SK-N-SH (cell line): ENCODE results near the gene NPAS1.

Experiments used
- EP300 ChIP-seq, 2 experiments: IDR thresholded peaks; 2 replicates each; pipeline versions ENCODE4 v1.4.0 to v1.6.1; 2012; ENCODE audit warnings: borderline replicate concordance in 1 of 2, low read depth in 1 of 2, low read length in 1 of 2
- FOSL2 ChIP-seq: IDR thresholded peaks from 2 replicates; pipeline ENCODE4 v1.4.0; 2012; ENCODE audit warnings: low read depth, mild to moderate bottlenecking, moderate library complexity, borderline replicate concordance
- MXI1 ChIP-seq: IDR thresholded peaks from 2 replicates; pipeline ENCODE4 v1.6.1; 2012; ENCODE audit warnings: mild to moderate bottlenecking, low read depth, low read length, improper control_type of control experiment
- POLR2AphosphoS5 ChIP-seq: IDR thresholded peaks from 2 replicates; pipeline ENCODE4 v1.6.1; 2012; ENCODE audit warnings: low read depth, low read length
- TAF1 ChIP-seq: IDR thresholded peaks from 2 replicates; pipeline ENCODE4 v1.6.1; 2012; ENCODE audit warnings: low read depth, mild to moderate bottlenecking, low read length, moderate library complexity, borderline replicate concordance
- TF ChIP-seq, protein P1 (sequence below): fragments of 150-350 bp; IDR thresholded peaks from 2 replicates; pipeline ENCODE4 v1.6.1; 2017; ENCODE audit warnings: antibody characterized with exemption, low read length, low read depth, borderline replicate concordance
- TF ChIP-seq, protein P2 (sequence below): fragments of 200-600 bp; sonication (generic); IDR thresholded peaks from 2 replicates; pipeline ENCODE4 v1.6.1; 2017; ENCODE audit warnings: antibody characterized with exemption, mild to moderate bottlenecking, moderate library complexity

DNA sequence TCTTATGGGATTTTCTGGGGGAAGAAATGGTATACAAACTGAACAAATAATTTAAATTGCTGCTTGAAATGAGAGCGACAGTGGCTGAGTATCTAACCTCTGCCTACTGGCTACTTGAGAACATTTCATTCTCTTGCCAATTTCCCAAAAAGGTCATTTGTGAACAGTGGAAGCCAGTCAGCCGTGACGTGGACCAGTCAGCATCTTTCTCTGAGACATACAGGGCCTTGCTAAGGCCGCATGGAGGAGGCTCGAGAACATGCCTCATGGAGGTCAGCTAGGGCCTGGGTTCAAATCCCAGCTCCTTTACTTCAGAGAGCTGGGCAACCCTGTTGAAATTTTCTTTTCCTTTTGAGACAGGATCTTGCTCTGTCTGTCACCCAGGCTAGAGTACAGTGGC is 73.6 kb downstream of the NPAS1 start:
- TF ChIP-seq, protein P1, sequence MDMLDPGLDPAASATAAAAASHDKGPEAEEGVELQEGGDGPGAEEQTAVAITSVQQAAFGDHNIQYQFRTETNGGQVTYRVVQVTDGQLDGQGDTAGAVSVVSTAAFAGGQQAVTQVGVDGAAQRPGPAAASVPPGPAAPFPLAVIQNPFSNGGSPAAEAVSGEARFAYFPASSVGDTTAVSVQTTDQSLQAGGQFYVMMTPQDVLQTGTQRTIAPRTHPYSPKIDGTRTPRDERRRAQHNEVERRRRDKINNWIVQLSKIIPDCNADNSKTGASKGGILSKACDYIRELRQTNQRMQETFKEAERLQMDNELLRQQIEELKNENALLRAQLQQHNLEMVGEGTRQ = no peak
- TF ChIP-seq EP300 (IDR thresholded peaks at IDR 0.05; ENCODE audit: borderline replicate concordance in 1 of 2, low read depth in 1 of 2, low read length in 1 of 2) (no peak), POLR2AphosphoS5 (no peak), TAF1 (no peak), MXI1 (no peak), FOSL2 (no peak)
- TF ChIP-seq, protein P2, sequence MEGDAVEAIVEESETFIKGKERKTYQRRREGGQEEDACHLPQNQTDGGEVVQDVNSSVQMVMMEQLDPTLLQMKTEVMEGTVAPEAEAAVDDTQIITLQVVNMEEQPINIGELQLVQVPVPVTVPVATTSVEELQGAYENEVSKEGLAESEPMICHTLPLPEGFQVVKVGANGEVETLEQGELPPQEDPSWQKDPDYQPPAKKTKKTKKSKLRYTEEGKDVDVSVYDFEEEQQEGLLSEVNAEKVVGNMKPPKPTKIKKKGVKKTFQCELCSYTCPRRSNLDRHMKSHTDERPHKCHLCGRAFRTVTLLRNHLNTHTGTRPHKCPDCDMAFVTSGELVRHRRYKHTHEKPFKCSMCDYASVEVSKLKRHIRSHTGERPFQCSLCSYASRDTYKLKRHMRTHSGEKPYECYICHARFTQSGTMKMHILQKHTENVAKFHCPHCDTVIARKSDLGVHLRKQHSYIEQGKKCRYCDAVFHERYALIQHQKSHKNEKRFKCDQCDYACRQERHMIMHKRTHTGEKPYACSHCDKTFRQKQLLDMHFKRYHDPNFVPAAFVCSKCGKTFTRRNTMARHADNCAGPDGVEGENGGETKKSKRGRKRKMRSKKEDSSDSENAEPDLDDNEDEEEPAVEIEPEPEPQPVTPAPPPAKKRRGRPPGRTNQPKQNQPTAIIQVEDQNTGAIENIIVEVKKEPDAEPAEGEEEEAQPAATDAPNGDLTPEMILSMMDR = no peak
